ENCODE results near the gene RIMS3.

GRCh38 chr1:40687661-40688060 is 22.2 kb upstream of the RIMS3 start:
- TF ChIP-seq CTCF (IDR thresholded peaks at IDR 0.05) (no peak), POLR2AphosphoS5 (IDR thresholded peaks at IDR 0.05) (no peak), POLR2A (IDR thresholded peaks at IDR 0.05) (no peak)
